ENCODE data around the gene FOXR1.
"Not testable (repeated sequence)": the region's sequence is repeated elsewhere in the genome, so short reads cannot be mapped to it uniquely, and the experiment has no call there.

FOXR1 gene

DNA sequence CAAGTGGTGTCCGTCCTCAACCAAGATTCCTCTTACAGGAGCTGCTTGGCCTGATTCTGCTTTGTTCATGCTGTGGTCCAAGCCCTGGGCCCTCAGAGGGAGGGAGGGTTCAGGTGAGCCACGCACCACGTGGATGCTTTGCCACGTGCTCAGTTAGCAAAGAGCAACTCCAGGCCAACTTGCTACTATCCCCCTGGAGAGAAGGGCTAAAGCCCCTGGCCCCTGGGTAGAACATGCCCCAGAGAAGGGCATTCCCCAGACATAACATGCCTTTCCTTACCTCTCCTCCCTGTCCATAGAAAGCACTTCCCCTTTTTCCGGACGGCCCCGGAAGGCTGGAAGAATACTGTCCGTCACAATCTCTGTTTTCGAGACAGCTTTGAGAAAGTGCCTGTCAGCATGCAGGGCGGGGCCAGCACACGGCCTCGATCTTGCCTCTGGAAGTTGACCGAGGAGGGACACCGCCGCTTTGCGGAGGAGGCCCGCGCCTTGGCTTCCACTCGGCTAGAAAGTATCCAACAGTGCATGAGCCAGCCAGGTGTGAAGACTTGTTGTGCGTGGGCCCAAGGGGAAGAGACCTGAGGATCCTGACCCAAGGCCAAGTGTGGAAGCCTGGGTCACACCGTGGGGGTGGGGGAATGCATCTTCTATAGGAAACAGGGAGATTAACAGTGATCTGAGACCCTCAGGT lies 8.8 kb downstream of the FOXR1 start:
- CTCF ChIA-PET: interaction anchor here (0.7 kb wide), 1 partner anchor 361 kb away, joined by 3 read pairs; no protein-coding TSS in a partner anchor
- TF ChIP-seq ZNF354C (tag by site-specific recombination; IDR thresholded peaks at IDR 0.05; ENCODE audit: borderline replicate concordance, low read depth): no peak
- TF ChIP-seq BCL11A (tag by site-specific recombination; IDR thresholded peaks at IDR 0.05; ENCODE audit: low read depth): no peak
- no peak for TF ChIP-seq FEZF1 (tag by site-specific recombination; IDR thresholded peaks at IDR 0.05)
- no peak for TF ChIP-seq ZFP69B (tag by site-specific recombination; IDR thresholded peaks at IDR 0.05)
- TF ChIP-seq, protein P1, sequence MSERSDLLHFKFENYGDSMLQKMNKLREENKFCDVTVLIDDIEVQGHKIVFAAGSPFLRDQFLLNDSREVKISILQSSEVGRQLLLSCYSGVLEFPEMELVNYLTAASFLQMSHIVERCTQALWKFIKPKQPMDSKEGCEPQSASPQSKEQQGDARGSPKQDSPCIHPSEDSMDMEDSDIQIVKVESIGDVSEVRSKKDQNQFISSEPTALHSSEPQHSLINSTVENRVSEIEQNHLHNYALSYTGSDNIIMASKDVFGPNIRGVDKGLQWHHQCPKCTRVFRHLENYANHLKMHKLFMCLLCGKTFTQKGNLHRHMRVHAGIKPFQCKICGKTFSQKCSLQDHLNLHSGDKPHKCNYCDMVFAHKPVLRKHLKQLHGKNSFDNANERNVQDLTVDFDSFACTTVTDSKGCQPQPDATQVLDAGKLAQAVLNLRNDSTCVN (tag by site-specific recombination; optimal IDR thresholded peaks at IDR 0.05): no peak
- TF ChIP-seq ZBTB10 (tag by site-specific recombination; IDR thresholded peaks at IDR 0.05): no peak
- TF ChIP-seq ZNF10 (tag by site-specific recombination; IDR thresholded peaks at IDR 0.05): no peak
- no peak for TF ChIP-seq SP3 (tag by site-specific recombination; IDR thresholded peaks at IDR 0.05)
- TF ChIP-seq YY2 (tag by site-specific recombination; IDR thresholded peaks at IDR 0.05): no peak
- no peak for TF ChIP-seq ZNF37A (tag by site-specific recombination; IDR thresholded peaks at IDR 0.05)
- no peak for TF ChIP-seq ZNF426 (tag by site-specific recombination; IDR thresholded peaks at IDR 0.05)
- no peak for TF ChIP-seq ZNF433 (tag by site-specific recombination; IDR thresholded peaks at IDR 0.05; ENCODE audit: low read depth)
- TF ChIP-seq ZNF629 (tag by site-specific recombination; IDR thresholded peaks at IDR 0.05): no peak

DNA sequence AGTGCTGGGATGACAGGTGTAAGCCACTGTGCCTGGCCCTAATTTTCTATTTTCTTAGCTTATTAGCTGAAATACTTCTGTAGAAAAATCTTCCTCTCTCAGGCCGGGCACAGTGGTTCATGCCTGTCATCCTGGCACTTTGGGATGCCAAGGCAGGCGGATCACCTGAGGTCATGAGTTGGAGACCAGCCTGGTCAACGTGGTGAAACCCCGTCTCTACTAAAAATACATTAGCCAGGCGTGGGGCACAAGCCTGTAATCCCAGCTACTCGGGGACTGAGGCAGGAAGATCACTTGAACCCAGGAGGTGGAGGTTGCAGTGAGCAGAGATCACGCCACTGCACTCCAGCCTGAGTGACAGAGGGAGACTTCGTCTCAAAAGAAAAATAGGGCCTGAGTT lies 12.8 kb downstream of the FOXR1 start:
- H3K27ac ChIP-seq (ENCODE audit: extremely low read depth, low read depth, low read length); H3K9me3 ChIP-seq (ENCODE audit: control insufficient read depth, insufficient read depth, low read depth, low read length); H3K4me3 ChIP-seq (ENCODE audit: low read depth, low read length); H3K36me3 ChIP-seq (ENCODE audit: control insufficient read depth in 2 of 2, insufficient read depth in 1 of 2, low read length in 2 of 2); H3K4me1 ChIP-seq (ENCODE audit: control insufficient read depth, insufficient read depth, low read length): not testable (repeated sequence)
- CTCF ChIA-PET: interaction anchor here (0.6 kb wide), 1 partner anchor 463 kb away, joined by 4 read pairs; no protein-coding TSS in a partner anchor
- POLR2A ChIA-PET: interaction anchor here (2.6 kb wide), 1 partner anchor 13 kb away, joined by 12 read pairs; the partner anchor contains the start of gene CENATAC

More for the DNA sequence above, 8.8 kb downstream of the FOXR1 start:
- Histone ChIP-seq H3K27ac (ENCODE audit: extremely low read depth, low read depth, low read length) (no peak overlapping the region), H3K9me3 (ENCODE audit: control insufficient read depth, insufficient read depth, low read depth, low read length) (no peaks in the 10 kb centered on the region), H3K4me1 (ENCODE audit: control insufficient read depth, insufficient read depth, low read length) (no peaks in the 10 kb centered on the region), H3K36me3 (ENCODE audit: control insufficient read depth in 2 of 2, insufficient read depth in 1 of 2, low read length in 2 of 2) (no peaks in the 10 kb centered on the region), H3K4me3 (ENCODE audit: low read depth, low read length) (no peak overlapping the region)
- POLR2A ChIA-PET: no interaction called here

- Histone ChIP-seq H3K27ac (ENCODE audit: extremely low read depth, low read depth, low read length) (no peak overlapping the region), H3K9me3 (ENCODE audit: control insufficient read depth, insufficient read depth, low read depth, low read length) (no peaks in the 10 kb centered on the region), H3K36me3 (ENCODE audit: control insufficient read depth in 2 of 2, insufficient read depth in 1 of 2, low read length in 2 of 2) (no peaks in the 10 kb centered on the region), H3K4me1 (ENCODE audit: control insufficient read depth, insufficient read depth, low read length) (no peaks in the 10 kb centered on the region), H3K4me3 (ENCODE audit: low read depth, low read length) (no peak overlapping the region)
- TF ChIP-seq, protein P2, sequence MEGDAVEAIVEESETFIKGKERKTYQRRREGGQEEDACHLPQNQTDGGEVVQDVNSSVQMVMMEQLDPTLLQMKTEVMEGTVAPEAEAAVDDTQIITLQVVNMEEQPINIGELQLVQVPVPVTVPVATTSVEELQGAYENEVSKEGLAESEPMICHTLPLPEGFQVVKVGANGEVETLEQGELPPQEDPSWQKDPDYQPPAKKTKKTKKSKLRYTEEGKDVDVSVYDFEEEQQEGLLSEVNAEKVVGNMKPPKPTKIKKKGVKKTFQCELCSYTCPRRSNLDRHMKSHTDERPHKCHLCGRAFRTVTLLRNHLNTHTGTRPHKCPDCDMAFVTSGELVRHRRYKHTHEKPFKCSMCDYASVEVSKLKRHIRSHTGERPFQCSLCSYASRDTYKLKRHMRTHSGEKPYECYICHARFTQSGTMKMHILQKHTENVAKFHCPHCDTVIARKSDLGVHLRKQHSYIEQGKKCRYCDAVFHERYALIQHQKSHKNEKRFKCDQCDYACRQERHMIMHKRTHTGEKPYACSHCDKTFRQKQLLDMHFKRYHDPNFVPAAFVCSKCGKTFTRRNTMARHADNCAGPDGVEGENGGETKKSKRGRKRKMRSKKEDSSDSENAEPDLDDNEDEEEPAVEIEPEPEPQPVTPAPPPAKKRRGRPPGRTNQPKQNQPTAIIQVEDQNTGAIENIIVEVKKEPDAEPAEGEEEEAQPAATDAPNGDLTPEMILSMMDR (tag by site-specific recombination; IDR thresholded peaks at IDR 0.05): no peak
- TF ChIP-seq FEZF1 (tag by site-specific recombination; IDR thresholded peaks at IDR 0.05) (no peak), ZNF311 (tag by site-specific recombination; IDR thresholded peaks at IDR 0.05; ENCODE audit: borderline replicate concordance) (no peak), ZIC2 (tag by site-specific recombination; IDR thresholded peaks at IDR 0.05) (no peak), ZBTB21 (tag by site-specific recombination; IDR thresholded peaks at IDR 0.05) (no peak), ZNF704 (tag by site-specific recombination; IDR thresholded peaks at IDR 0.05) (no peak), ZNF501 (tag by site-specific recombination; IDR thresholded peaks at IDR 0.05) (no peak), GLIS1 (tag by site-specific recombination; IDR thresholded peaks at IDR 0.05) (peak; percentile 36; the same call in 1 of the 2 replicates), ZBTB17 (tag by site-specific recombination; IDR thresholded peaks at IDR 0.05) (peak; percentile 78), ZNF138 (tag by site-specific recombination; IDR thresholded peaks at IDR 0.05; ENCODE audit: borderline replicate concordance) (no peak)
- ChIA-PET CTCF (interaction anchor here (0.7 kb wide), 1 partner anchor 13 kb away, joined by 3 read pairs; the partner anchor contains the start of gene CENATAC), POLR2A (interaction anchor here (2.6 kb wide), 1 partner anchor 13 kb away, joined by 12 read pairs; the partner anchor contains the start of gene CENATAC)
Observed at GRCh38 chr11:118984825-118985224, 13.3 kb downstream of the FOXR1 start.

All from HEK293 (cell line).